Measurements from ENCODE around the gene ARHGAP26.

Gene ARHGAP26

GRCh38 chr5:142881076-142881783 is 111.1 kb downstream of the ARHGAP26 start:
- DNase-seq, result no peak

- DNase-seq, result no peak
Observed at GRCh38 chr5:142881784-142882126, 111.6 kb downstream of the ARHGAP26 start.

- no peak for DNase-seq
Observed at GRCh38 chr5:142883025-142883424, 112.8 kb downstream of the ARHGAP26 start.

GRCh38 chr5:142883438-142883837 is 113.3 kb downstream of the ARHGAP26 start:
- DNase-seq, result no peak

GRCh38 chr5:142884029-142884428 is 113.9 kb downstream of the ARHGAP26 start:
- no peak for DNase-seq

- DNase-seq, result no peak
Observed at GRCh38 chr5:142886211-142886610, 116.0 kb downstream of the ARHGAP26 start.

- no peak for DNase-seq
Observed at GRCh38 chr5:142886956-142887355, 116.8 kb downstream of the ARHGAP26 start.

- DNase-seq, result no peak
Observed at GRCh38 chr5:142888469-142889085, 118.4 kb downstream of the ARHGAP26 start.

GRCh38 chr5:142892021-142892420 is 121.8 kb downstream of the ARHGAP26 start:
- no peak for DNase-seq

- no peak for DNase-seq
Observed at GRCh38 chr5:142894315-142894714, 124.1 kb downstream of the ARHGAP26 start.

GRCh38 chr5:142894749-142895148 is 124.6 kb downstream of the ARHGAP26 start:
- DNase-seq, result no peak

GRCh38 chr5:142896325-142897007 is 126.3 kb downstream of the ARHGAP26 start:
- no peak for DNase-seq

GRCh38 chr5:142897328-142897727 is 127.2 kb downstream of the ARHGAP26 start:
- no peak for DNase-seq

GRCh38 chr5:142900927-142901326 is 130.8 kb downstream of the ARHGAP26 start:
- no peak for DNase-seq

- no peak for DNase-seq
Observed at GRCh38 chr5:142901476-142902185, 131.5 kb downstream of the ARHGAP26 start.

GRCh38 chr5:142902186-142902965 is 132.2 kb downstream of the ARHGAP26 start:
- no peak for DNase-seq

GRCh38 chr5:142904416-142904815 is 134.2 kb downstream of the ARHGAP26 start:
- no peak for DNase-seq

- no peak for DNase-seq
Observed at GRCh38 chr5:142905348-142905747, 135.2 kb downstream of the ARHGAP26 start.

GRCh38 chr5:142906863-142907671 is 136.9 kb downstream of the ARHGAP26 start:
- DNase-seq, result no peak

GRCh38 chr5:142908659-142909058 is 138.5 kb downstream of the ARHGAP26 start:
- DNase-seq, result no peak

- DNase-seq, result no peak
Observed at GRCh38 chr5:142910128-142910527, 140.0 kb downstream of the ARHGAP26 start.

- DNase-seq, result no peak
Observed at GRCh38 chr5:142911170-142911569, 141.0 kb downstream of the ARHGAP26 start.
